ACC112 (cell line): Measurements from ENCODE around the gene SYTL5.

Experiments used
- H2AFZ ChIP-seq: fragments of 200-600 bp; sonication (generic); one replicate; pipeline ENCODE4 v1.6.0; 2017; ENCODE audit warnings: antibody characterized with exemption, low read length; ENCODE audit not compliant: unreplicated experiment
- H3K27ac ChIP-seq: fragments of 200-600 bp; sonication (generic); 2 replicates; pipeline ENCODE4 v1.5.1; 2014; ENCODE audit warnings: low read depth, mild to moderate bottlenecking, antibody characterized with exemption, low read length, moderate library complexity
- H3K27me3 ChIP-seq: fragments of 200-600 bp; sonication (generic); 2 replicates; pipeline ENCODE4 v1.6.1; 2014; ENCODE audit warnings: mild to moderate bottlenecking, antibody characterized with exemption, low read length, moderate library complexity, mixed read lengths; ENCODE audit not compliant: insufficient read depth
- H3K36me3 ChIP-seq: fragments of 200-600 bp; sonication (generic); 2 replicates; pipeline ENCODE4 v1.6.1; 2016; ENCODE audit warnings: mild to moderate bottlenecking, antibody characterized with exemption, low read length, moderate library complexity, mixed read lengths; ENCODE audit not compliant: insufficient read depth
- H3K4me1 ChIP-seq: fragments of 200-600 bp; sonication (generic); one replicate; pipeline ENCODE4 v1.6.1; 2016; ENCODE audit warnings: low read length, mixed read lengths; ENCODE audit not compliant: insufficient read depth, unreplicated experiment, control insufficient read depth
- H3K4me3 ChIP-seq: fragments of 200-600 bp; sonication (generic); 2 replicates; pipeline ENCODE4 v1.5.1; 2014; ENCODE audit warnings: mild to moderate bottlenecking, low read depth, low read length
- H3K79me2 ChIP-seq: fragments of 200-600 bp; sonication (generic); one replicate; pipeline ENCODE4 v1.6.0; 2016; ENCODE audit warnings: low read length; ENCODE audit not compliant: control insufficient read depth, unreplicated experiment, insufficient read depth

SYTL5 gene

DNA sequence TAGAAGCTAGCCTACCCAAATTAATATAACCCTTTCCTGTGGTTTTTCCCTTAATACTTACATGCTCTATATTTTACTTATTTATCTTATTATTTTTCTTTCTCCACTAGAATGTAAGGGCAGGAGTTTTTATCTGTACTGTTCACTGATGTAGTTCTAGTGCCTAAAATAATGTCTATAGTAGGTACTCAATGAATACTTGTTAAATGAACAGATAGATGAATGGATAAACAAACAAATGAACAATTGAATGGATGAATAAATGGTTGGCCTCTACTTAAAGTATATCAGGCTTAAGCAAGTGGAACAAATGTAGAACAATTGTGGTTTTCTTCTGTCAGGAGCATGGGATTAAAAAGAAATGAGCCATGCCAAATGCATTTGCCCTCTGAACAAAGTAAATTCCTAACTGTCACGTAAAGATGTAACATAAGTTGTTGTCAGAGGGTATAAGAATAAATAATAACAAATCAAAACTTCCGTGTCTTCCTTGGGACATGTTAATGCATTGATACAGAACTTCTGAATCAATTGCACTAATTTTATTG, 54.1 kb downstream of the SYTL5 start:
- Histone ChIP-seq H3K27ac (no peak overlapping the region), H2AFZ (no peak overlapping the region), H3K4me1 (peaks cover 19% of the 10 kb centered on the region), H3K4me3 (no peak overlapping the region), H3K27me3 (no peaks in the 10 kb centered on the region), H3K36me3 (no peaks in the 10 kb centered on the region), H3K79me2 (no peaks in the 10 kb centered on the region)

DNA sequence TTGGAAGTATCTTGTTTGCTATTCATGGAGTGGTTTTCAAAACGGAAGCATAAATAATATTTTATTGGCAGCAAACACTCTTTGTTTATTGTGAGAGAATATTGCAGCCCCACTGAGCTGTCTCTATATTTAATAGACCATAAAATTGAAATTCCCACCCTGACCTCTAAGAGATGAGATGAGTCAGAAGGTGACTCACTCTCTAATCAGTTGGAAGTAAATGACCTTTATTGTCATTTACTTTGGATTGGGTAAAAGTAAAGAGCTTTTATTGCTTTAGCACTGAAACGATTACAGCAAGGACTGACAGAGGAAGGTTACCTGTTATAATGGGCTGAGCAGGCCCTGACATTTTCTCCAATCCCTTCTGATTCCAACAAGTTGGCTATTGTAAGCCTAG, 55.0 kb downstream of the SYTL5 start:
- H3K27me3 ChIP-seq, result no peaks in the 10 kb centered on the region
- no peaks in the 10 kb centered on the region for H3K36me3 ChIP-seq
- no peaks in the 10 kb centered on the region for H3K79me2 ChIP-seq
- H3K4me3 ChIP-seq, result no peak overlapping the region
- H2AFZ ChIP-seq, result no peak overlapping the region
- H3K27ac ChIP-seq, result peak overlapping the region; percentile 36; the same call in 1 of the 2 replicates
- peaks cover 17% of the 10 kb centered on the region for H3K4me1 ChIP-seq

DNA sequence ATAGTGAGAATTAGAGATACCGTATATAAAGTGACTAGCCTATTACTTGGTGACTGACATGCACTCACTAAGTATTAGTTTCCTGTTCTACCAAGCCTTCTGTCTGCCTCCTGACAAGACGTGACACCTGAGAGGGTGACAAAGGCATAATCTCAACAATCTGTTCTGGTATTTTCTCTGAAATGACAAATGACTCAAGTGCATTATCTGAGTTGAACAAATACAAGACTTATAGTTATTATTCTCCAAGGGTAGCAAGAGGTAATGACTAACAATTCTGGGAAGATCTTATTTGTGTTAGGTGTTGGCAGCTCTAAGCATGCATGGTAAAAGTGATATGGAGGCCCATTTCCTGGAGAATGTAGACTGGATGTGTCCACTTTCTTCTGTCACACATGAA, 60.6 kb downstream of the SYTL5 start:
- Histone ChIP-seq H3K36me3 (no peaks in the 10 kb centered on the region), H3K4me1 (peaks cover 2% of the 10 kb centered on the region), H3K4me3 (no peak overlapping the region), H3K27me3 (no peaks in the 10 kb centered on the region), H2AFZ (no peak overlapping the region), H3K27ac (no peak overlapping the region), H3K79me2 (no peaks in the 10 kb centered on the region)

DNA sequence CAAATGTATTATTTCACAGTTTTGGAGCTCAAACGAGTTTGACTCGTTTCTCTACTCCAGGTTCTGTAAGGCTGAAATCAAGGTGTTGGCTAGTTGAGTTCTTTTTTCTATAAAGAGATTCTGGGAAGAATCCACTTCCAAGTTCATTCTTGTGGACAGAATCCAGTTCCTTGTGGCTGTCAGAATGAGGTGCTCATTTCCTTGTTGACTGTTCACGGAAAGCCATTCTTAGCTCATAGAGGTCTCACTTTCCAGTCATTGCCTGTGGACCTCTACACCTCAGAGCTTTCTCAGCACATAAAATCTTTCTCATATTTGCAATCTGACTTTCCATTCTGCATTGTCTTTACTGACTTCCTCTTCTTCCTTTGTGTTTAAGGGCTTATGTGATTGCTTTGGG, 62.9 kb downstream of the SYTL5 start:
- Histone ChIP-seq H3K27me3 (no peaks in the 10 kb centered on the region), H3K4me3 (no peak overlapping the region), H3K36me3 (no peaks in the 10 kb centered on the region), H3K4me1 (no peaks in the 10 kb centered on the region), H3K79me2 (no peaks in the 10 kb centered on the region), H3K27ac (no peak overlapping the region), H2AFZ (no peak overlapping the region)

DNA sequence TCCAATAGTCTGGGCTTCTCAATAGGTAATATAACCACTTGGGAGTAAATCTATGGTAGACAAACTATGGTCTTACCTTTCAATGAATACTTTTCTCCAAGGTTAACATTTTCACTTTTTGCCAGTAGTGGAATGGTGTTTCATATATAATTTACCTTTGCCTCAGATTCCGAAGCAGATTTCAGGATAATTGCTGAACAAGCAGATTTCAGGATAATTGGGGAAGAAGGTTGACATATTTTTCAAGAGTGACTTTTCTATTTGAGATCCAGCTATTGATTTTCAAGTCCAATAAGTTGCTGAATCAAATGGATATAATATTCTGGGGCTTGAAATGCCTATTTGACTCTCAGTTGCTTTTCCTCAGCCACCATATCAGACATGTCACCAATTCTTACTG, 63.6 kb downstream of the SYTL5 start:
- Histone ChIP-seq H3K4me1 (no peaks in the 10 kb centered on the region), H3K4me3 (no peak overlapping the region), H3K27me3 (no peaks in the 10 kb centered on the region), H3K79me2 (no peaks in the 10 kb centered on the region), H2AFZ (no peak overlapping the region), H3K36me3 (no peaks in the 10 kb centered on the region), H3K27ac (no peak overlapping the region)

DNA sequence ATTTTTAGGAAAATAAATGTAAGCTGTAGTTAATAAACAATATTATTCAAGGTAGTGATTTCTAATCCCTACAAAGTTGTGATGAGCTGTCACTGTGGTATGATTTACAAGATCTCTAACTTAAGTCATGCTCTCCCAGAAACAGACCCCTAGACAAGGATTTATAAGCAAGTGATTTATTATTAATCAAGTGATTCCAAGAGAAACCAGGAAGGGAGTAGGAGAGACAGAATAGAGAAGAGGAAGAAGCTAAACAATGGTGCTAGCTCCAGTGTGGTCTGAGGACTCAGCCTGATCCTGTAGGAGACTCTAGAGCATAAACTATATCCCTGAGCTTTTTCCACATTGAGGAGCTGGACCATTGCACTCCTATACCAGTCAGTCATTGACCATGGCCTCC, 73.1 kb downstream of the SYTL5 start:
- Histone ChIP-seq H3K4me3 (no peak overlapping the region), H3K27ac (no peak overlapping the region), H2AFZ (no peak overlapping the region), H3K4me1 (no peaks in the 10 kb centered on the region), H3K27me3 (no peaks in the 10 kb centered on the region), H3K36me3 (no peaks in the 10 kb centered on the region), H3K79me2 (no peaks in the 10 kb centered on the region)

DNA sequence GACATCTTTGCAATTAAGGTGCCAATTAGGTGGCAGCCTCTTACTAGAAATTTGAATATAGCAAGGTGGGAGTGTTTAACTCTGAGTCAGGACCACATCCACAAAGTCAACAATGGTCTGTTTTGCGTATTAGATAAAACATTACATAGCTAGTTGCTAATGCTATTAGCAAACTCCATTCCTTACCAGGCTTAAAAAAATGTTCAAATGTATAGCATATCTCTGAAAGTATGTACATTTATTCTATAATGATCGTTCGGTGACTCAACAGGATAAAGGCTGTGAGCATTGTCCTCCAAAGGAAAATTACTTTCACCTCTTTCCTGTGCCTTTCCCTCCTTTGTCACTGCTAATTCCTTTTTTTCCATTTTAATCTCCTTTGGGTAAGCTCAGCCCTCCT, 74.5 kb downstream of the SYTL5 start:
- no peak overlapping the region for H2AFZ ChIP-seq

DNA sequence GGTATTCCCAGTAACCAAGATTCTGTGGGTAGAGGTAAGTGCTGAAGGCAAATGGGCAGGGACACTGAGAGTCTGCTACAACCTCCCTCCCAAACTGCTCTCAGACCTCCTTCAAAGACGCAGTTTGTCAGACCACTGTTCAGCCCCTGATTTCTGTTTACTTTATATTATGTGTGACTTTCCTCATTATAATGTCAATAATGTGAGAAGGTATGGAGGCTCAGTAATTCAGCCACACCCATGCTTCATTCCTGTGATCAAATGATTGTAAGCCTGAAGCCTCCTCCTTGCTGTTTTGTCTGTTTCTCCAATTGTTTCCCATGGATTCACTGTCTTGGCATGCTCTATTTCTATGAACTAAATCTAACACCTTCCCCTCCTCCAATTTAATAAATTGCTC, 75.6 kb downstream of the SYTL5 start:
- H3K79me2 ChIP-seq, result no peaks in the 10 kb centered on the region

More for the DNA sequence above, 74.5 kb downstream of the SYTL5 start:
- Histone ChIP-seq H3K79me2 (no peaks in the 10 kb centered on the region), H3K27me3 (no peaks in the 10 kb centered on the region), H3K36me3 (no peaks in the 10 kb centered on the region), H3K27ac (no peak overlapping the region), H3K4me3 (no peak overlapping the region), H3K4me1 (no peaks in the 10 kb centered on the region)

DNA sequence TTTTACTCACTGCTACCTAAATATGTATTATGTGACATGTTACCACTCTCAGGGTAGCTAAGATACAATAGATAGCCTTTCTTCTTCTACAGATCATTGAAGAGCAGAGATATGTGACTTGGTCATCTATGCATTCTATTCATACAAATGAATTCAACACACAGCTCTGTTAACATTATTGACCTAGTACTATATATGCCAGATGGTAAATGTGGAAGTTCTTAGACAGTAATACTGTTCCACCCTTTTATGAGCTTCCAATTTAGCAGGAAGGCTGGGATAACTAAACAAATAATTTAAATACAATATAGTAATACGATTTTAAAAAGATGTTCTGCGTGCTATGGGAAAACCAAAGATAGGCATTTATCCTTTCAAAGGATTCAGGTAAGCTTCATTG, 76.0 kb downstream of the SYTL5 start:
- no peak overlapping the region for H3K27ac ChIP-seq
- H3K79me2 ChIP-seq, result no peaks in the 10 kb centered on the region
- H3K36me3 ChIP-seq, result no peaks in the 10 kb centered on the region
- no peaks in the 10 kb centered on the region for H3K4me1 ChIP-seq
- no peak overlapping the region for H2AFZ ChIP-seq
- no peak overlapping the region for H3K4me3 ChIP-seq
- no peaks in the 10 kb centered on the region for H3K27me3 ChIP-seq

More for the DNA sequence above, 75.6 kb downstream of the SYTL5 start:
- Histone ChIP-seq H2AFZ (no peak overlapping the region), H3K4me3 (no peak overlapping the region), H3K27me3 (no peaks in the 10 kb centered on the region), H3K4me1 (no peaks in the 10 kb centered on the region), H3K36me3 (no peaks in the 10 kb centered on the region), H3K27ac (no peak overlapping the region)

DNA sequence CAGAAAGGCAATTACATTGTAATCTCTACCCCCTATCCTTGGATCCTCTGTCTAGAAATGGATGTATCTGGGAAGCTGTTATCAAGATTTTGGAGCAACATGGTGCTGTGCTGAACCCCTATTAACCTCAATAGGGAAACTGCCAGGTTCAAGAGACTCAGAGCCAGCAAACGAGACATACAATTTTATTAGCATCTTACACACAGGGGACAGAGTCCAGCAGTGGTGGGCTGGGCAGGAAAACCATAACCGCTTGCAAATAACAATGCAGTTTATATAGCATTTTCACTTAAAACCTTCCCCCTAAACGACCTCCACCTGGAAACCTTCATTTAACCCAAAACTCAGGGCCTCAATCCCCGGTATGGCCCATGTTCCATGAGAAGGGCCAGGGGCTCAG, 79.5 kb downstream of the SYTL5 start:
- H3K4me3 ChIP-seq, result no peak overlapping the region
- H3K27me3 ChIP-seq, result no peaks in the 10 kb centered on the region
- H3K79me2 ChIP-seq, result no peaks in the 10 kb centered on the region
- no peak overlapping the region for H3K27ac ChIP-seq
- H2AFZ ChIP-seq, result no peak overlapping the region
- no peaks in the 10 kb centered on the region for H3K4me1 ChIP-seq
- H3K36me3 ChIP-seq, result no peaks in the 10 kb centered on the region

DNA sequence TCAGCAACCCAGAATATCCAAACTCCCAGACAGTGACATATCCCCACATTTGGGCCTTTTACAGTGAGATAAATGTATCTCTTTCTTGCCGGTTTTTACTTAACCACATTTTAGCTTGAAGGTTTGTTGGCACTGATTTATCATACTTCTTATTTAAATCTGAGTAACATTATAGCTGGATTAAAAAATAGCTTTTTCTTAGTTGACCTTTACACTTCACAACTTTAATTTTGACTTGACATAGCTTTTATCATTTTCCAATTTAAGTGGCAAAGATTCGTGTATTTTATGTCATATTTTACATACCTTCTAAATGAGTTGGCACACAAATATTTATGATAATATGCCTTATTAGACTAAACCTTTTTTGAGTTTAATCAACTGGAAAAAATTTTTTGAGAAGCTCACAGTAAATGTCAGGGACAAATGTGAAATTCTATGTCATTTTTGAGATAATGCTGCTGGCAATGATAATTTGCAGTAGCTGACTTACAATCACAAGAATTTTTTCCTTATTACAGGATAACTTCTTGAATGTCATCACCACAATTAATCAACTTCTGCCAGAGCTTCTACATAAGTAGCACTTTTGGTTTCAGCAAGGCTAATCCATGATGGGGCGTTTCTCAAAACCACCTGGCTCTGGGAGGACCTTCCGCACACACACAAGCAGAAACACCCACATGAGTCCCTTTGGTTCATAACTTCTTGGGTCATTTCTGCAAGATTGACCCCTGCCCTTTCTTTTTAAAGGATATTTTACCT, 80.3 kb downstream of the SYTL5 start:
- Histone ChIP-seq H3K4me3 (no peak overlapping the region), H3K27me3 (no peaks in the 10 kb centered on the region), H3K4me1 (no peaks in the 10 kb centered on the region), H3K79me2 (no peaks in the 10 kb centered on the region), H2AFZ (no peak overlapping the region), H3K36me3 (no peaks in the 10 kb centered on the region), H3K27ac (no peak overlapping the region)
